GM06990 (cell line): ENCODE measurements around the gene CWC22.

Source experiments
- DNase-seq: peaks from one replicate; pipeline ENCODE4 v3.0.0-alpha.2; 2011; ENCODE audit not compliant: insufficient read length; ENCODE audit errors: extremely low read depth
- H3K27me3 ChIP-seq: replicated peaks from 2 replicates; pipeline ENCODE4 v1.6.0; 2011; ENCODE audit warnings: low read length; ENCODE audit not compliant: control insufficient read depth, insufficient read depth
- H3K36me3 ChIP-seq: 2 replicates; pipeline ENCODE4 v1.5.1; 2011; ENCODE audit warnings: low read length; ENCODE audit not compliant: control insufficient read depth, insufficient read depth
- H3K4me3 ChIP-seq: replicated peaks from 2 replicates; pipeline ENCODE4 v1.5.1; 2011; ENCODE audit warnings: low read depth, mild to moderate bottlenecking, control low read depth, low read length
- TF ChIP-seq, protein P1 (sequence below): IDR thresholded peaks from 2 replicates; pipeline ENCODE4 v1.5.1; 2011; ENCODE audit warnings: low read length, control low read depth, mild to moderate bottlenecking, inconsistent platforms; ENCODE audit not compliant: insufficient read depth, poor library complexity, severe bottlenecking

Gene CWC22

DNA sequence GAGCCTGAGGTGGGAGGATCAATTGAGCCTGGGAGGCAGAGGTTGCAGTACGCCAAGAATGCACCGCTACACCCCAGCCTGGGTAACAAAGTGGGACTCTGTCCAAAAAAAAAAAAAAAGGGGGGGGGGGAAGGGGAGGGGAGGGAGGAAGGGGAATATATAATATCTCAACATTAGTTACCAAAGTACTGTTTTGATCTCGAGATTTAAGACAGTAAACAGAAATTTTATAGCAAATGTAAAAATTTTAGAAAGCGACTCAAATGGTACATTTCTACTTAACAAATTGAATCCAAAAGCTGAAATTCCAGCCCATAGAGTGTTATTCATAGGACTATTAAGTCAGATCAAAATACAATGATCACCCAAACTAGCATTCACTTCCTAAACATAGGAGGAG lies 60.8 kb downstream of the CWC22 start:
- peaks cover 4% of the 10 kb centered on the region for H3K36me3 ChIP-seq
- TF ChIP-seq, protein P1, sequence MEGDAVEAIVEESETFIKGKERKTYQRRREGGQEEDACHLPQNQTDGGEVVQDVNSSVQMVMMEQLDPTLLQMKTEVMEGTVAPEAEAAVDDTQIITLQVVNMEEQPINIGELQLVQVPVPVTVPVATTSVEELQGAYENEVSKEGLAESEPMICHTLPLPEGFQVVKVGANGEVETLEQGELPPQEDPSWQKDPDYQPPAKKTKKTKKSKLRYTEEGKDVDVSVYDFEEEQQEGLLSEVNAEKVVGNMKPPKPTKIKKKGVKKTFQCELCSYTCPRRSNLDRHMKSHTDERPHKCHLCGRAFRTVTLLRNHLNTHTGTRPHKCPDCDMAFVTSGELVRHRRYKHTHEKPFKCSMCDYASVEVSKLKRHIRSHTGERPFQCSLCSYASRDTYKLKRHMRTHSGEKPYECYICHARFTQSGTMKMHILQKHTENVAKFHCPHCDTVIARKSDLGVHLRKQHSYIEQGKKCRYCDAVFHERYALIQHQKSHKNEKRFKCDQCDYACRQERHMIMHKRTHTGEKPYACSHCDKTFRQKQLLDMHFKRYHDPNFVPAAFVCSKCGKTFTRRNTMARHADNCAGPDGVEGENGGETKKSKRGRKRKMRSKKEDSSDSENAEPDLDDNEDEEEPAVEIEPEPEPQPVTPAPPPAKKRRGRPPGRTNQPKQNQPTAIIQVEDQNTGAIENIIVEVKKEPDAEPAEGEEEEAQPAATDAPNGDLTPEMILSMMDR: no peak
- DNase-seq: no peak
- no peaks in the 10 kb centered on the region for H3K27me3 ChIP-seq
- no peak overlapping the region for H3K4me3 ChIP-seq

DNA sequence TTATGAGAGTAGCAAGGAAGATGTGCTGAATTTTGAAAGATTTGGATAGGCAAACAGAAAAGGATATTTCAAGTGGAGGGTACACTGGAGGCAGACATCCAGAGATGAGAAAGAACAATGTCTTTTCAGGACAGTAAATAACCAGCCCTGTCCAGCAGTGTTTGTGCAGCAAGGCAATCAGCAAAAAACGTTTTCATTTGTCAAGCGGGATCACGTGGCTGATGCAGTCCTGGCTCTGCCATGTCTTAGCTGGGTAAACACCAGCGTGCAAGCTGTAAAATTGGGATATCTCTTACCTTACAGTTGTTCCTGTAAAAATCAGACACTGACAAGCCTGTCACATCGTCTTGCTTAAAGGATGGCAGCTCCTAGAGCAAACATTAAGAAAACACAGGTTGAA lies 67.8 kb downstream of the CWC22 start:
- DNase-seq: no peak
- TF ChIP-seq, protein P1: no peak
- peaks cover 2% of the 10 kb centered on the region; the same call in 1 of the 2 replicates for H3K36me3 ChIP-seq
- H3K4me3 ChIP-seq: no peak overlapping the region
- H3K27me3 ChIP-seq: no peaks in the 10 kb centered on the region

DNA sequence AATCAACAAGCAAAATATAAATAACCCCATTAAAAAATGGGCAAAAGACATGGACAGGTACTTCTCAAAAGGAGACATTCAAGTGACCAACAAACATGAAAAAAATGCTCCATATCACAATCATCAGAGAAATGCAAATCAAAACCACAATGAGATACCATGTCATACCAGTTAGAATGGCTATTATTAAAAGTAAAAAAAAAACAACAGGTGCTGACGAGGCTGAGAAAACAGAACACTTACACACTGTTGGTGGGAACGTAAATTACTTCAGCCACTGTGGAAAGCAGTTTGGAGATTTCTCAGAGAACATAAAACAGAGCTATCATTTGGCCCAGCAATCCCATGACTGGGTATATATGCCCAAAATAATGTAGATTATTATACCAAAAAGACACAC lies 69.1 kb downstream of the CWC22 start:
- Histone ChIP-seq H3K36me3 (no peaks in the 10 kb centered on the region), H3K4me3 (no peak overlapping the region), H3K27me3 (no peaks in the 10 kb centered on the region)
- no peak for DNase-seq
- TF ChIP-seq, protein P1: no peak

DNA sequence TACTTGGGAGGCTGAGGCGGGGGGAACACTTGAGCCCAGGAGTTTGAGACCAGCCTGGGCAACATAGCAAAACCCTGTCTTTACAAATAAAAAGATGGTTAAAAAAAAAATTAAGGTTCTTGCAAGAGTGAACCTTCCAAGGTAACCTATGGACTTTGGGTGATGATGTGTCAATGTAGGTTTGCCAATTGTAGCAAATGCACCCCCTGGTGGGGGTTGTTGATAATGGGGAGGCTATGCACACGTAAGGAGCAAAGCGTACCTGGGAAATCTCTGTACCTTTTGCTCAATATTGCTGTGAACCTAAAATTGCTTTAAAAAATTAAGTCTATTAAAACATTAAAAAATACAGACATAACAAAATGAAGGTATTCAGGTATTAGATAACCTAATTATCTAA lies 70.4 kb downstream of the CWC22 start:
- Histone ChIP-seq H3K27me3 (no peaks in the 10 kb centered on the region), H3K4me3 (no peak overlapping the region), H3K36me3 (no peaks in the 10 kb centered on the region)
- TF ChIP-seq, protein P1: peak; percentile 41
- DNase-seq: no peak

DNA sequence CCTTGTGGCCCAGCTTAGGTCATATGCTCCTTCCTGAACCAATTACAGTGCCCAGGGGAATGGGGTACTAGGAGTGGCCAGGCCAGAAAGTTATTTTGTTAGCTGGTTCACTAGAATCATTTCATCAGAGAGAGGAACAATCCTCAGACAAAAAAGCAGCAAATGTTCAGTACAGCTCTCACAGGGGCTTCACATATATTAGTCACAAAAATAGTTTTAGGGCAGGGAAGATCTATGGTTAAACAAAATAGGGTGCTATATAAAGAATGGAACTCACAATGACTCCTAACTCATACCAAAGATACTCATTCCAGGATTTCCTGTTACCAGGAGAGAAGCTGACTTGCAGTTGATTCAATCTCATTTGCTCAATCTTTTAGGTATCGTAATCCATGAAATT lies 71.0 kb downstream of the CWC22 start:
- no peak for DNase-seq
- TF ChIP-seq, protein P1: no peak
- Histone ChIP-seq H3K36me3 (no peaks in the 10 kb centered on the region), H3K27me3 (no peaks in the 10 kb centered on the region), H3K4me3 (no peak overlapping the region)

DNA sequence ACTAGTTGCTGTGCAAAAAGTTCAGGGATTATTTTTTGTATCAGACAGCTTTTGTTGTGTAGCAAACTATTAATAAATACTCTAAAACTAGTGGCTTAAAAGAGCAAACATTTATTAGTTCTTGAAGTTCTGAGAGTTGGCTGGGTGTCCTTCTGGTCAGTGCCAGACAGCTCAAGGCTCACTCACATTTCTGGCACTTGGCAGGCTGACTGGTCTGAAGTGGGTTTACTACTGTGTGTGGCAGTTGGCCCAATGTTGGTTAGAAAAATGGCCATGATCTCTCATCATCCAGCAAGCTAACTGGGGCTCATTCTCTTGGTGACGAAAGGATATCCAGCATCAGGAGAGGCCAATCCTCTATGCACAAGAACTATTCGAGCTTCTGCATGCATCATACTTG lies 74.3 kb downstream of the CWC22 start:
- TF ChIP-seq, protein P1: no peak

More for the DNA sequence above, 74.3 kb downstream of the CWC22 start:
- no peak overlapping the region for H3K4me3 ChIP-seq
- H3K27me3 ChIP-seq: no peaks in the 10 kb centered on the region
- H3K36me3 ChIP-seq: no peaks in the 10 kb centered on the region
- DNase-seq: no peak
